ENCODE data around the gene TVP23C. TPM values are rescaled to one million over a fixed set of nuclear protein-coding genes. Genes with fewer than 3 reads are reported as not detected.

Gene TVP23C
- total and polyA plus RNA-seq, 2 of the 8 experiments (the other 6 are each of a cell fraction or from before 2014, with no cell fraction given) = 2.9 to 9.6 TPM

DNA sequence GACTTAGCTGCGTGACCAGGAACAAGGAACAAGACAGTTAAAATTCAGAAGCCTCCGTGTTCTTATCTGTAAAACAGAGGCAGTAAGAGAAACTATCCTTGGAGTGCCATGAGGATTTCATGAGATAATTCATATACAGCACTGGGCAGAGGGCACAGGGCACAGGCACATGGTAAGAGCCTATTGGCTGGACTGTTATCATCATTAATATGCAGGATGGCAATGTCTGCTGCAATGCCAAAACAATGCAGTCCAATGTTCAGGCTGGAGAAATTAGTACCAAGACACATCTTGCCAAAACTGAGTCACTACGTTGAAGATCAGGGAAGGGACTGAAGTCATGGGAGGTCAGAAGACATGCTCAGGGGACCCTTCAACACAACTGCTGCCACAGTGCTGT lies 109.5 kb downstream of the TVP23C start:
- WGBS, 2 experiments (ENCODE audit: extremely low coverage in 1 of 2, insufficient coverage in 1 of 2, insufficient read length in 1 of 2, insufficient replicate concordance in 2 of 2, low coverage in 1 of 2, low lambda C conversion rate in 2 of 2, missing lambda C conversion rate in 1 of 2) = 74% methylated on average over 3 of the region's 3 CpGs; no CpG with 5 or more reads in 1 of the 2 experiments
- POLR2A ChIA-PET (ENCODE audit: partially characterized antibody) = no interaction called here
- Histone ChIP-seq H3K23me2 (ENCODE audit: low read depth, low read length) (no peaks in the 10 kb centered on the region), H3K9ac (replicated peaks in 1 of 4; ENCODE audit: extremely low read depth in 1 of 4, low read depth in 3 of 4, low read length in 3 of 4) (no peak overlapping the region), H3K4ac (replicated peaks; ENCODE audit: insufficient read length, low read depth, low read length) (no peak overlapping the region), H4K91ac (replicated peaks; ENCODE audit: insufficient read length, low read length) (no peak overlapping the region), H4K20me1 (replicated peaks in 1 of 2; ENCODE audit: control insufficient read depth in 1 of 2, insufficient read depth in 2 of 2, low read length in 2 of 2) (no peaks in the 10 kb centered on the region), H3K56ac (replicated peaks; ENCODE audit: insufficient read length, low read depth, low read length) (no peak overlapping the region), H3K23ac (ENCODE audit: insufficient read length) (no peak overlapping the region), H2BK20ac (ENCODE audit: low read length) (no peak overlapping the region), H3K36me3 (ENCODE audit: control insufficient read depth in 2 of 4, insufficient read depth in 4 of 4, low read length in 3 of 4) (peaks cover 0 to 6% (median 1%) of the 10 kb centered on the region in 4 experiments; a peak in 5 of 8 replicates), H2BK15ac (ENCODE audit: low read length) (no peak overlapping the region), H3K14ac (ENCODE audit: insufficient read length) (no peak overlapping the region), H2BK12ac (ENCODE audit: low read depth, low read length) (no peak overlapping the region), H2BK5ac (ENCODE audit: low read depth, low read length) (no peak overlapping the region), H2BK120ac (replicated peaks; ENCODE audit: low read depth, low read length) (no peak overlapping the region), H3K4me2 (ENCODE audit: insufficient read depth in 1 of 2, low read depth in 2 of 2, low read length in 2 of 2) (no peak overlapping the region), H2AK5ac (ENCODE audit: low read depth, low read length) (no peak overlapping the region), H3K27me3 (replicated peaks in 1 of 4; ENCODE audit: control insufficient read depth in 3 of 4, extremely low read depth in 1 of 4, insufficient read depth in 3 of 4, low read length in 3 of 4) (no peaks in the 10 kb centered on the region), H3K9me3 (ENCODE audit: insufficient read depth in 2 of 2, low read depth in 1 of 2, low read length in 1 of 2) (peaks cover 3% of the 10 kb centered on the region in 2 experiments; a peak in 1 of 4 replicates), H3K79me1 (ENCODE audit: low read depth, low read length) (no peaks in the 10 kb centered on the region; the same call in 1 of the 2 replicates), H3K27ac (ENCODE audit: low read depth, low read length) (no peak overlapping the region), H3K4me3 (ENCODE audit: extremely low read depth in 1 of 4, insufficient read depth in 2 of 4, low read depth in 3 of 4, low read length in 4 of 4) (no peak overlapping the region), H4K5ac (ENCODE audit: insufficient read length, low read depth, low read length) (no peak overlapping the region), H3K4me1 (replicated peaks in 1 of 4; ENCODE audit: control insufficient read depth in 3 of 4, insufficient read depth in 4 of 4, low read length in 3 of 4) (no peaks in the 10 kb centered on the region), H4K8ac (ENCODE audit: extremely low read depth, insufficient read depth, low read length) (no peak overlapping the region), H2AFZ (ENCODE audit: low read length) (no peak overlapping the region), H3K79me2 (ENCODE audit: control insufficient read depth in 1 of 2, insufficient read depth in 2 of 2, low read length in 2 of 2) (no peaks in the 10 kb centered on the region), H3K18ac (ENCODE audit: extremely low read depth, low read length) (no peak overlapping the region)
- DNase-seq (ENCODE audit: low read depth in 1 of 2, low spot score in 2 of 2) (no peak), FAIRE-seq (no peak)
- CTCF ChIA-PET (ENCODE audit: partially characterized antibody) = interaction anchor here (0.9 to 1.8 kb wide), 4 partner anchors 17 to 205 kb away, joined by 3 to 5 read pairs (median 4); no protein-coding TSS in a partner anchor
- no peak for TF ChIP-seq PHF8 (conservative IDR thresholded peaks at IDR 0.05; ENCODE audit: low read depth, low read length)
- TF ChIP-seq CEBPB (IDR thresholded peaks at IDR 0.05; ENCODE audit: low read depth, low read length) = no peak
- TF ChIP-seq, protein P1, sequence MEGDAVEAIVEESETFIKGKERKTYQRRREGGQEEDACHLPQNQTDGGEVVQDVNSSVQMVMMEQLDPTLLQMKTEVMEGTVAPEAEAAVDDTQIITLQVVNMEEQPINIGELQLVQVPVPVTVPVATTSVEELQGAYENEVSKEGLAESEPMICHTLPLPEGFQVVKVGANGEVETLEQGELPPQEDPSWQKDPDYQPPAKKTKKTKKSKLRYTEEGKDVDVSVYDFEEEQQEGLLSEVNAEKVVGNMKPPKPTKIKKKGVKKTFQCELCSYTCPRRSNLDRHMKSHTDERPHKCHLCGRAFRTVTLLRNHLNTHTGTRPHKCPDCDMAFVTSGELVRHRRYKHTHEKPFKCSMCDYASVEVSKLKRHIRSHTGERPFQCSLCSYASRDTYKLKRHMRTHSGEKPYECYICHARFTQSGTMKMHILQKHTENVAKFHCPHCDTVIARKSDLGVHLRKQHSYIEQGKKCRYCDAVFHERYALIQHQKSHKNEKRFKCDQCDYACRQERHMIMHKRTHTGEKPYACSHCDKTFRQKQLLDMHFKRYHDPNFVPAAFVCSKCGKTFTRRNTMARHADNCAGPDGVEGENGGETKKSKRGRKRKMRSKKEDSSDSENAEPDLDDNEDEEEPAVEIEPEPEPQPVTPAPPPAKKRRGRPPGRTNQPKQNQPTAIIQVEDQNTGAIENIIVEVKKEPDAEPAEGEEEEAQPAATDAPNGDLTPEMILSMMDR (IDR thresholded peaks at IDR 0.05; ENCODE audit: control extremely low read depth in 1 of 3, insufficient read depth in 1 of 3, low read depth in 1 of 3, low read length in 3 of 3) = no peak
- TF ChIP-seq CHD2 (IDR thresholded peaks at IDR 0.05; ENCODE audit: low read length) = no peak
- TF ChIP-seq RFX5 (IDR thresholded peaks at IDR 0.05; ENCODE audit: borderline replicate concordance, low read depth, low read length) = no peak
- no peak for TF ChIP-seq ATF2 (IDR thresholded peaks at IDR 0.05; ENCODE audit: low read length)
- TF ChIP-seq SAP30 (IDR thresholded peaks at IDR 0.05; ENCODE audit: insufficient read depth, insufficient replicate concordance, low read length) = no peak
- no peak for TF ChIP-seq SP2 (IDR thresholded peaks at IDR 0.05; ENCODE audit: low read length)
- TF ChIP-seq SP4 (IDR thresholded peaks at IDR 0.05; ENCODE audit: low read length) = no peak
- TF ChIP-seq GABPA (IDR thresholded peaks at IDR 0.05; ENCODE audit: borderline replicate concordance, insufficient read depth, low read length) = no peak
